ENCODE data around the gene TRAFD1. TPM values are rescaled to one million over a fixed set of nuclear protein-coding genes. Genes with fewer than 3 reads are reported as not detected.

TRAFD1 gene
- total and polyA plus RNA-seq, 9 of the 15 experiments (the other 6 are each of a cell fraction or from before 2014, with no cell fraction given) = 41.3 to 85.5 (median 54.5) TPM

DNA sequence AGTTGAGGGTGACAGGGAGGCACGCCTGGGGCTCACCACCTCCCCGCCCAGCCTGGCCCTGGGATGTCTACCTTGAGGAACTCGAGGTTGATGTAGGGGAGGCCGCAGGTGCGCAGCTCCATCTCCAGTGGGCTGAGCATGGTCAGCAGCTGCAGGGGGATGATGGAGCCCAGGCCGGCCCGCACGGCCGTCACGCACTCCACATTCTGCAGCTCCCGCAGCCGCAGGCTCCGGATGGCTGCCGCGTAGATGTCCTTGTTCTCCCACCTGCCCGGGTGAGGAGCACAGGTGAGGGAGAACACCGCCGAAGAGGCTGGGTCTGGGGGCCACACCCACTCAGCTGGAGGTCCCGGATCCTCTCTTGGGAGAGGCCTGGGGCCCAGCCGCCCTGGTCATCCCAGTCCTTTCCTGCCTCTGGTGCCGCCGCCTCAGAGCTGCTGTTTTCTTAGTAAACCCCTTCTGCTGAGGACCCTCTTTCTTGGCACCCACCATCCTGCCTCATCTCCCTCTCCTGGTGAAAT lies 38.2 kb downstream of the TRAFD1 start:
- H3K4me2 ChIP-seq (ENCODE audit: insufficient read depth, low read length) = no peak overlapping the region
- CTCF ChIA-PET (ENCODE audit: low intra/inter-chr PET ratio) = no interaction called here
- H3K4me1 ChIP-seq (replicated peaks in 1 of 2; ENCODE audit: control insufficient read depth in 2 of 2, insufficient read depth in 2 of 2, low read length in 2 of 2) = peaks cover 0 to 14% of the 10 kb centered on the region in 2 experiments; a peak in 2 of 5 replicates
- H3K4me3 ChIP-seq = no peak overlapping the region
- DNase-seq (ENCODE audit: extremely low read depth in 1 of 4, low spot score in 3 of 4) = no peak
- no TSS peak for BruUV-seq (replicated peaks)
- H3K9me3 ChIP-seq (replicated peaks; ENCODE audit: control insufficient read depth, insufficient read depth, low read depth, low read length) = peaks cover 9% of the 10 kb centered on the region
- ATAC-seq = no peak
- in situ Hi-C loops (cut with MboI) = no loop called here
- H3K27me3 ChIP-seq (ENCODE audit: control insufficient read depth in 2 of 2, insufficient read depth in 2 of 2, low read length in 2 of 2) = no peaks in the 10 kb centered on the region
- H3K79me2 ChIP-seq (ENCODE audit: control insufficient read depth, insufficient read depth, low read length) = no peaks in the 10 kb centered on the region
- intact Hi-C loops (cut with micrococcal nuclease) = no loop called here
- H3K9ac ChIP-seq (ENCODE audit: insufficient read depth in 1 of 2, low read depth in 2 of 2, low read length in 2 of 2) = no peak overlapping the region; a peak in 1 of 4 replicates
- TF ChIP-seq, protein P1, sequence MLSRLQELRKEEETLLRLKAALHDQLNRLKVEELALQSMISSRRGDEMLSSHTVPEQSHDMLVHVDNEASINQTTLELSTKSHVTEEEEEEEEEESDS (CRISPR knock-in tag; IDR thresholded peaks at IDR 0.05) = no peak
- TF ChIP-seq, protein P2, sequence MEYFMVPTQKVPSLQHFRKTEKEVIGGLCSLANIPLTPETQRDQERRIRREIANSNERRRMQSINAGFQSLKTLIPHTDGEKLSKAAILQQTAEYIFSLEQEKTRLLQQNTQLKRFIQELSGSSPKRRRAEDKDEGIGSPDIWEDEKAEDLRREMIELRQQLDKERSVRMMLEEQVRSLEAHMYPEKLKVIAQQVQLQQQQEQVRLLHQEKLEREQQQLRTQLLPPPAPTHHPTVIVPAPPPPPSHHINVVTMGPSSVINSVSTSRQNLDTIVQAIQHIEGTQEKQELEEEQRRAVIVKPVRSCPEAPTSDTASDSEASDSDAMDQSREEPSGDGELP (CRISPR knock-in tag; IDR thresholded peaks at IDR 0.05; ENCODE audit: borderline replicate concordance) = no peak
- TF ChIP-seq POLR2G (IDR thresholded peaks at IDR 0.05; ENCODE audit: low read depth, low read length) (0 out of 2 replicates have a peak, but pooled peaks have one; percentile 13), ZNF146 (CRISPR knock-in tag; IDR thresholded peaks at IDR 0.05; ENCODE audit: unreplicated experiment) (no peak), PHF21A (IDR thresholded peaks at IDR 0.05; ENCODE audit: borderline replicate concordance, low read depth) (no peak)
- TF ChIP-seq, protein P3, sequence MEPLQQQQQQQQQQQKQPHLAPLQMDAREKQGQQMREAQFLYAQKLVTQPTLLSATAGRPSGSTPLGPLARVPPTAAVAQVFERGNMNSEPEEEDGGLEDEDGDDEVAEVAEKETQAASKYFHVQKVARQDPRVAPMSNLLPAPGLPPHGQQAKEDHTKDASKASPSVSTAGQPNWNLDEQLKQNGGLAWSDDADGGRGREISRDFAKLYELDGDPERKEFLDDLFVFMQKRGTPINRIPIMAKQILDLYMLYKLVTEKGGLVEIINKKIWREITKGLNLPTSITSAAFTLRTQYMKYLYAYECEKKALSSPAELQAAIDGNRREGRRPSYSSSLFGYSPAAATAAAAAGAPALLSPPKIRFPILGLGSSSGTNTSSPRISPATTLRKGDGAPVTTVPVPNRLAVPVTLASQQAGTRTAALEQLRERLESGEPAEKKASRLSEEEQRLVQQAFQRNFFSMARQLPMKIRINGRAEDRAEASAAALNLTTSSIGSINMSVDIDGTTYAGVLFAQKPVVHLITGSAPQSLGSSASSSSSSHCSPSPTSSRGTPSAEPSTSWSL (CRISPR knock-in tag; IDR thresholded peaks at IDR 0.05; ENCODE audit: borderline replicate concordance) = no peak
- FAIRE-seq = no peak
- no peaks in the 10 kb centered on the region for H3K9me1 ChIP-seq (ENCODE audit: control insufficient read depth, insufficient read depth, low read length)
- POLR2A ChIA-PET = interaction anchor here (1.1 to 1.4 kb wide), 2 partner anchors 10 to 12 kb away, joined by 3 read pairs; no protein-coding TSS in a partner anchor
- no peaks in the 10 kb centered on the region for H4K20me1 ChIP-seq (replicated peaks; ENCODE audit: control insufficient read depth, insufficient read depth, low read length)
- 89% methylated on average over 10 of the region's 22 CpGs for WGBS (ENCODE audit: insufficient coverage, low coverage, missing lambda C conversion rate)
- peaks cover 41% of the 10 kb centered on the region; the same call in 2 of the 3 replicates for H3K36me3 ChIP-seq (ENCODE audit: control insufficient read depth, insufficient read depth, low read length)
- H3K27ac ChIP-seq (ENCODE audit: extremely low read depth, low read depth, low read length) = no peak overlapping the region
- H2AFZ ChIP-seq (ENCODE audit: low read depth, low read length) = no peak overlapping the region
